NCI-H146 (cell line): ENCODE results near the gene POLH.
"Not testable (repeated sequence)": the region's sequence is repeated elsewhere in the genome, so short reads cannot be mapped to it uniquely, and the experiment has no call there.

Source experiments
- DNase-seq: peaks from one replicate; lab custom pipeline; 2025; lab: John Stamatoyannopoulos, UW

POLH gene

DNA sequence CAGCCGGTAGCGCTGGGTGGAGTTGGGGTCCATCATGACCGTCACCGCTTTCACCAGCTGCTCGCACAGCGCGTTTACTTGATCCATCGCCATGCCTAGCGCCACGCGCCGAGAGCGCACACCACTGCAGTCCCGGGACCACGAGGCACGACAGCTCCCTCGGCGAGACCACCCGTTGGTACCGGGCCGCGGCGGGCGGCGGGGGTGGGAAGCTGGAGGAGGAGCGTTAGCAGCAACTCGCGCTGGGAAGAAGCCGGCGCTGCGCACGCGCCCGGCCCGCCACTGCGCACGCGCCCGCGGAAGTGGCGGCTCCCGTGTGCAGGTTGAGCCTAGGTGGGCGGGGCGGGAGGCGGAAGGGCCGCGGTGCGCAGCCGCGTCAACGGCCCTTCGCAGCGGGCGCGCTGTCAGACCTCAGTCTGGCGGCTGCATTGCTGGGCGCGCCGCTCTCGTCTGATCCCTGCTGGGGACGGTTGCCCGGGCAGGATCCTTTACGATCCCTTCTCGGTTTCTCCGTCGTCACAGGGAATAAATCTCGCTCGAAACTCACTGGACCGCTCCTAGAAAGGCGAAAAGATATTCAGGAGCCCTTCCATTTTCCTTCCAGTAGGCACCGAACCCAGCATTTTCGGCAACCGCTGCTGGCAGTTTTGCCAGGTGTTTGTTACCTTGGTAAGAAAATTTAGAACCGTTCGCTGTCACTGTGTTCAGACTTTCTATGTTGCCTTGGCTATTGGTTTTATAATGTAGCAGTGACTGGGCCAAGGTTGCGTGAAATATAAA lies at the start of gene POLH, which contains the start of gene XPO5:
TSS of gene POLH (plus strand) at position 414 of the 780 bp plus-strand sequence. CDS start 6,135 bp downstream, outside the sequence.
TSS of gene XPO5 (minus strand) at position 267 of the 780 bp plus-strand sequence. CDS start at position 93, 174 bp downstream.
- peak; percentile 97 for DNase-seq

DNA sequence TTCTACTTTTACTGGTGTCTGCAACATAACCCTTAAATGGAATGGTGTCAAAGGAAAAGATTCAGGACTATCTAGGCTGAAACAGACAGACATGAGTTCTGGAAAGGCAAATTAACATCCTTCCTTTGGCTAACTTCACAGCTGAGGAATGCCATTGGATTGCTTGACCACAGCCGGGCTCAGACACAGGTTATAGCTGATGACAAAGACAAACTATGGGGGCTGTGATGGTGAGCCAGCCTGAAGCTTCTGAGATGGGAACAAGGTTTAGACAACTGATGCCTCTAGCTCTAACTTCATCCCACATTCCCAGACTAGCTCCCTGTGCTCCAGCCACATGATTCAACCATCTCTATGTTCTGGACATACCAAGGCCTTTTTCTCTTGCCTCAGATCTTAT lies 43.8 kb upstream of the POLH start:
- DNase-seq = no peak

DNA sequence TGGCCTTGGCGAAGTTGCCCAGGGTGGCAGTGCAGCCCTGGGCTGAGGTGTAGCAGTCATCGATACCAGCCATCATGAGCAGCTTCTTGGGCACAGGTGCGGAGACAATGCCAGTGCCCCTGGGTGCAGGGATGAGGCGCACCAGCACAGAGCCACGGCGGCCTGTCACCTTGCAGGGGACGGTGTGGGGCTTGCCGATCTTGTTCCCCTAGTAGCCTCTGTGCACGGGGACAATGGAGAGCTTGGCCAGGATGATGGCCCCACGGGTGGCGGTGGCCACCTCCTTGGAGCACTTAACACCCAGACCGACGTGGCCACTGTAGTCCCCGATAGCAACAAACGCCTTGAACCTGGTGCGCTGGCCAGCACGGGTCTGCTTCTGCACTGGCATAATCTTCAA lies 37.0 kb upstream of the POLH start:
- DNase-seq = not testable (repeated sequence)

- not testable (repeated sequence) for DNase-seq
Measured at GRCh38 chr6:43539409-43539808, 36.6 kb upstream of the POLH start.

GRCh38 chr6:43540507-43540906 lies 35.5 kb upstream of the POLH start:
- DNase-seq = no peak

DNA sequence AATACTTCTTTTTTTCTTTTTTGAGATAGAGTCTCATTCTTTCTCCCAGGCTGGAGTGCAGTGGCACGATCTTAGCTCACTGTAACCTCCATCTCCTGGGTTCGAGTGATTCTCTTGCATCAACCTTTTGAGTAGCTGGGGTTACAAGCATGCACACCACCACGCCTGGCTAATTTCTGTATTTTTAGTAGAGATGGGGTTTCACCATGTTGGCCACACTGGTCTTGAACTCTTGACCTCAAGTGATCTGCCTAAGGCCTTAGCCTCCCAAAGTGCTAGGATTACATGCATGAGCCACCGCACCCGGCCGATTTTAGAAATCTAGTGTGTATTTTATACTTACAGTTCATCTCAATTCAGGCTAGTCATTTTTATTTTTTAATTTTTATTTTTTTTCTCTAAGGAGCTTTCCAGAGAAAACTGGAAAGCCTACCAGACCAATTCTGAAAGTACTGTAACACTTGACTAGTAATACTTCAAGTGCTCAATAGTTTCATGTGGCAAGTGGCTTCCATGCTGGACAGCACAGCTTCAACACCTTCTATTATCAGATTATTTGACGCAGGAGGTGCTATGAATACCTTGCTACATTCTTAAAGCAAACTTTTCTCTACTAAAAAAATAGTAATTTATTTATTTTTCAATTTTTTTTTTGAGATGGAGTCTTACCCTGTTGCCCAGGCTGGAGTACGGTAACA lies 34.1 kb upstream of the POLH start:
- DNase-seq = no peak

GRCh38 chr6:43544461-43544860 lies 31.5 kb upstream of the POLH start:
- no peak for DNase-seq

GRCh38 chr6:43547222-43547621 lies 28.8 kb upstream of the POLH start:
- no peak for DNase-seq

DNA sequence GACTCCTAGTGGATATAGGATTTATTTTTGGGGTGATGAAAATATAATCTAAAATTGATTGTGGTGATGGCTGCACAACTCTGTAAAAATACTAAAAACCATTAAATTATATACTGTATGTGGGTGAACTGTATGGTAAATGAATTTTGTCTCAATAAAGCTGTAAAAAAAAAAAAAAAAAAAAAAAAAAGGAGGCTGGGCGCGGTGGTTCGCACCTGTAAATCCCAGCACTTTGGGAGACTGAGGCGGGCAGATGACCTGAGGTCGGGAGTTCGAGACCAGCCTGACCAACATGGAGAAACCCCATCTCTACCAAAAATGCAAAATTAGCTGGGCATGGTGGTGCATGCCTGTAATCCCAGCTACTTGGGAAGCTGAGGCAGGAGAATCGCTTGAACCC lies 18.4 kb upstream of the POLH start:
- not testable (repeated sequence) for DNase-seq

- DNase-seq = no peak
Measured at GRCh38 chr6:43559328-43559727, 16.7 kb upstream of the POLH start.

- no peak for DNase-seq
Measured at GRCh38 chr6:43570876-43571441, 5.0 kb upstream of the POLH start.

DNA sequence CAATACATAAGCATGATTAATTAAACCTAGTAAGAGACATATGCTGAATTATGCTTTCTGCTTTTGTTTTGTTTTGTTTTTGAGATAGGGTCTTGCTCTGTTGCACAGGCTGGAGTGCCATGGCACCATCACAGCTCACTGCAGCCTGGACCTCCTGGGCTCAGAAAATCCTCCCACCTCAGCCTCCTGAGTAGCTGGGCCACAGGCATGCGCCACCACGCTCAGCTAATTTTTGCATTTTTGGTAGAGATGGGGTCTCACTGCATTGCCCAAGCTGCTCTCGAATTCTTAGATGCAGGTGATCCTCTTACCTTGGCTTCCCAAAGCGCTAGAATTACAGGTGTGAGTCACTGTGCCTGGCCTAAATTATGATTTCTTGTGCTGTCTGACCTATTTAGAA lies 4.0 kb upstream of the POLH start:
- DNase-seq = no peak

DNA sequence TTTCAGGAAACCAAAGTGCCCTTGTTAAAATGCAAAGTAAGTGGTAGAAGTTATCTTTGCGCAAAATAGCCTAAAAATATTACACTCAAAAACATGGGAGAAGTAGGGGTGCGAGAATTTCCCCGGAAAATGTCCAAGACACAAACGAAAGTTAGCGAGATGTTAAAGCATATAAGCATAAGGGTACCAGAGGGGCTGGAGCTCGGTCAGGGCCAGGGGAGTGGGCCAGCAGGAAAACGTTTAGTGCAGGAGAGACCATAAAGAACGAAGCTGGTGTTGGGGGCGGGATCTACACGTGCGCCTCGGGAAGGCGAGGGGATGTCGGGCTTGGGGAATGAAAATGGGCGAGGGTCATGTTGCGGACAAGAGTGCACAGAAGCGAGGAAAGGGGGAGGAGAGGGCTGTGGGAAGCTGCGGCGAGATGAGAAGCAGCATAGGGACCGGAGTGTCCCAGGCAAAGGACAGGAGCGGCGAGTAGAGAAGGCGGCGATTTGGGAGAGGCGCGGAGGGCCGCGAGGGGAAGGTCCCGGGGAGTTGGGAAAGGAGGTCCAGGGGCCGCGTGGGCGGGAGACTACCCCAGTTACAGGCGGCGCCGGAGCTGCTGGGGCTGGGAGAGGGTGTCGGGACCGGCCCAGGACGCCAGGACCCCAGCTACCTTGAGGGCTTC lies 747 bp upstream of the POLH start:
- peak; percentile 73 for DNase-seq

GRCh38 chr6:43578748-43579147 lies 2.8 kb downstream of the POLH start:
- no peak for DNase-seq

DNA sequence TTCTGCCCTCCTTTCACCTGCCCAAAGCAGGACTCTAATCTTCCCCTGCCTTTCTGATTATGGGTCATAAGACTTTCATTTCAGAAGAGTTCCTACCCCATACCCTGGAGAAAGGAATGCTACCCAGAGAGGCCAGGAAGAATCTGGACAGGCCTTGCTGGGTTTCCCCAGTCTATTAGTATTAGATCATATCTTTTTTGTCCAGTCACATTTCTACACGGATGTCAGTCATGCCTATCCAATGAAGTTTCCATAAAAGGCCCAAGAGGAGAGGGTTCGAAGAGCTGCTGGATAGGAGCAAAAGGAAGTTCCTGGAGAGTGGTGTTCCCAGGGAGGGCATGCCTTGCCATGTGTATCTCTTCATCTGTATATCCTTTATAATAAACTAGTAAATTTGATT lies 3.2 kb downstream of the POLH start:
- DNase-seq = no peak

- no peak for DNase-seq
Measured at GRCh38 chr6:43582911-43583310, 6.9 kb downstream of the POLH start.

DNA sequence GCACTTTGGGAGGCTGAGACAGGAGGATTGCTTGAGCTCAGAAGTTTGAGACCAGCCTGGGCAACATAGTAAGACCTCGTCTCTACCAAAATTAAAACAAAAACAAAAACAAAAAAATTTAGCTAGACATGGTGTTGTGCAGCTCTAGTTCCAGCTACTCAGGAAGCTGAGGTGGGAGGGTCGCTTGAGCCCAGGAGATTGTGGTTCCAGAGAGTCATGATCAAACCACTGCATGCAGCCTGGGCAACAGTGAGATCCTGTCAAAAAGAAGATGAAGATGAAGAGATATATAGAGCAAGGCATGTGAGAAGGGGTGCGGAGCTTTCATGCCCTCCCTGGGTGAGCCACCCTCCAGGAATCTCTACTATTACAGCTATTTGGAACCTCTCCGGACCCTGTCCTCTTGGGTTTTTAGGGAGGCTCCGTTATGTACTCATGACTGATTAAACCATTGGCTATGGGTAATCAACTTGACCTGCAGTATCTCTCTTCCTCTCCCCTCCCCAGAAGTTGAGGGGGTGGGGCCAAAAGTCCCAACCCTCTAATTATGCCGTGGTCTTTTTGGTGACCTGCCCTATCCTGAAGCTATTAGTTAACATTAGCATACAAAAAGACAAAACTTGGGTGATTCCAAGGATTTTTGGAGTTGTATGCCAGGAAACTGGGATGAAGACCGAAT lies 9.0 kb downstream of the POLH start:
- no peak for DNase-seq

GRCh38 chr6:43588194-43588593 lies 12.2 kb downstream of the POLH start:
- no peak for DNase-seq

GRCh38 chr6:43589564-43589963 lies 13.6 kb downstream of the POLH start:
- not testable (repeated sequence) for DNase-seq

DNA sequence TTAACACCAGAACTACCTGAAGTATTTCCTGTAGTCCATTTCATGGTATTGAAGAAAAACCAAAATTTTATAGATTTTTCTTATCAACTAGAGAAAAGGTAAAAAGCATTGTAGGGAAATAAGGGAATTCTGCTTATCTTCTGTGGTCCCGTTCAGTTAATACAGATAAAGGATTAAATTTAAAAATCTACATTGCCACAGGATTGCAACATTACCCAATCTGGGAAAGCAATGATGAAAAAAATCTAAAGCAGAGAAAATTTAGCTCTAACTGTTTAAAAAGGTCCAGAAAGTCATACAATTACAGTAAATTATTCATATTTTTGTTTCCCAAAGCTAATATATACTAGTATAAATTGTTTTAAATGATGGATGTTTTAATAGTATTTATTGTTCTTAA lies 18.0 kb downstream of the POLH start:
- no peak for DNase-seq

GRCh38 chr6:43600595-43600994 lies 24.6 kb downstream of the POLH start:
- no peak for DNase-seq

DNA sequence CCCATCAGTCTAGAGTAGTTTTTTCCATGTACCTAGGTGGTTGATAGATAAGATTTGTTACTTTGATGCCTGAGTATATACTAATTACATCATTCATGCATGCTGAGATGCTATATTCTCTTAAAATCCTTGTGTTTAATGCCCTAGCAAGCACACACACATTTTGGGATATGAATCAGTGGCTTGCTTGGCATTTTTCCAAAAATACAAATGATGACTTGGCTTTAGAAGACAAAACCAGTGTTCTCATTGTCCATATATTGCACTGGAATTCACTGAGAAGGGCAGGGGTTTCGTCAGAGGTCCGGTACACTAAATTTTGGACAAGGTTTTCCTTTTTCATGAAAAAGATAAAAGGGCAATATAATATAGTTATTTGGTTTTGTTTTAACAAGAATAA lies 28.2 kb downstream of the POLH start:
- DNase-seq = no peak
